HEK293 (cell line): ENCODE data around the gene DNMT3A.

Experiments used
- CTCF ChIA-PET: fragments of 350-600 bp; formaldehyde crosslinking; extraction: SDS; loops from one replicate; lab custom pipeline; 2021; ENCODE audit warnings: antibody characterized with exemption; lab: Yijun Ruan, JAX
- POLR2A ChIA-PET: fragments of 300-600 bp; formaldehyde crosslinking; extraction: SDS; loops from one replicate; lab custom pipeline; 2020; ENCODE audit warnings: antibody characterized with exemption, inconsistent platforms; lab: Yijun Ruan, JAX
- H3K27ac ChIP-seq: fragments of 200-500 bp; sonication (Bioruptor generic); 2 replicates; pipeline ENCODE4 v1.5.1; 2014; ENCODE audit warnings: low read depth, low read length, control low read depth, inconsistent platforms; ENCODE audit errors: extremely low read depth
- H3K36me3 ChIP-seq, 2 experiments: fragments of 200-500 bp in 1 of 2; sonication (Bioruptor generic) in 1 of 2; 1 replicate in 1 of 2; 2 replicates in 1 of 2; pipeline ENCODE4 v1.5.1; 2014 to 2017; ENCODE audit warnings: inconsistent platforms in 2 of 2, low read length in 2 of 2; ENCODE audit not compliant: control insufficient read depth in 2 of 2, insufficient read depth in 1 of 2
- H3K4me1 ChIP-seq: fragments of 200-500 bp; sonication (Bioruptor generic); 2 replicates; pipeline ENCODE4 v1.5.1; 2014; ENCODE audit warnings: mild to moderate bottlenecking, low read length, inconsistent platforms; ENCODE audit not compliant: control insufficient read depth, insufficient read depth
- H3K4me3 ChIP-seq: 2 replicates; pipeline ENCODE4 v1.5.1; 2011; ENCODE audit warnings: low read depth, mild to moderate bottlenecking, control low read depth, low read length, moderate library complexity
- H3K9me3 ChIP-seq: fragments of 200-500 bp; sonication (Bioruptor generic); 2 replicates; pipeline ENCODE4 v1.5.1; 2014; ENCODE audit warnings: low read depth, low read length, inconsistent platforms; ENCODE audit not compliant: control insufficient read depth, insufficient read depth
- FEZF1 ChIP-seq: fragments of 450-650 bp; formaldehyde crosslinking; IDR thresholded peaks from 2 replicates; pipeline ENCODE4 v1.5.1; 2016; ENCODE audit warnings: missing biosample characterization, missing genetic modification characterization
- WT1 ChIP-seq: fragments of 450-650 bp; formaldehyde crosslinking; IDR thresholded peaks from 2 replicates; pipeline ENCODE4 v1.5.1; 2016; ENCODE audit warnings: missing biosample characterization, missing genetic modification characterization
- ZBTB17 ChIP-seq: fragments of 450-650 bp; formaldehyde crosslinking; IDR thresholded peaks from 2 replicates; pipeline ENCODE4 v1.5.1; 2016; ENCODE audit warnings: missing biosample characterization, missing genetic modification characterization
- ZBTB21 ChIP-seq: fragments of 450-650 bp; formaldehyde crosslinking; IDR thresholded peaks from 2 replicates; pipeline ENCODE4 v1.5.1; 2017; ENCODE audit warnings: missing biosample characterization, missing genetic modification characterization
- ZEB2 ChIP-seq: fragments of 450-650 bp; formaldehyde crosslinking; IDR thresholded peaks from 2 replicates; pipeline ENCODE4 v1.5.1; 2016; ENCODE audit warnings: missing biosample characterization, missing genetic modification characterization
- ZFP3 ChIP-seq: fragments of 450-650 bp; formaldehyde crosslinking; IDR thresholded peaks from 2 replicates; pipeline ENCODE4 v1.5.1; 2016; ENCODE audit warnings: low read depth, missing biosample characterization, missing genetic modification characterization
- ZNF140 ChIP-seq: fragments of 450-650 bp; formaldehyde crosslinking; IDR thresholded peaks from 2 replicates; pipeline ENCODE4 v1.5.1; 2016; ENCODE audit warnings: missing biosample characterization, missing genetic modification characterization
- ZNF16 ChIP-seq: fragments of 450-650 bp; formaldehyde crosslinking; IDR thresholded peaks from 2 replicates; pipeline ENCODE4 v1.5.1; 2016; ENCODE audit warnings: low read depth, missing biosample characterization, missing genetic modification characterization
- ZNF292 ChIP-seq: fragments of 450-650 bp; formaldehyde crosslinking; IDR thresholded peaks from 2 replicates; pipeline ENCODE4 v1.5.1; 2016; ENCODE audit warnings: low read depth, missing biosample characterization, missing genetic modification characterization, borderline replicate concordance
- ZNF302 ChIP-seq: fragments of 450-650 bp; formaldehyde crosslinking; IDR thresholded peaks from 2 replicates; pipeline ENCODE4 v1.5.1; 2016; ENCODE audit warnings: missing biosample characterization, missing genetic modification characterization, low read depth
- ZNF311 ChIP-seq: fragments of 450-650 bp; formaldehyde crosslinking; IDR thresholded peaks from 2 replicates; pipeline ENCODE4 v1.5.1; 2017; ENCODE audit warnings: missing biosample characterization, missing genetic modification characterization, borderline replicate concordance
- ZNF335 ChIP-seq: fragments of 450-650 bp; formaldehyde crosslinking; conservative IDR thresholded peaks from 2 replicates; pipeline ENCODE4 v1.5.1; 2016; ENCODE audit warnings: missing biosample characterization, missing genetic modification characterization
- ZNF341 ChIP-seq: fragments of 450-650 bp; formaldehyde crosslinking; IDR thresholded peaks from 2 replicates; pipeline ENCODE4; 2016; ENCODE audit warnings: low read depth, missing biosample characterization, missing genetic modification characterization
- ZNF548 ChIP-seq: fragments of 450-650 bp; formaldehyde crosslinking; IDR thresholded peaks from 2 replicates; pipeline ENCODE4 v1.5.1; 2016; ENCODE audit warnings: missing biosample characterization, missing genetic modification characterization
- ZNF560 ChIP-seq: fragments of 450-650 bp; formaldehyde crosslinking; IDR thresholded peaks from 2 replicates; pipeline ENCODE4 v1.5.1; 2017; ENCODE audit warnings: missing biosample characterization, missing genetic modification characterization, borderline replicate concordance
- ZNF571 ChIP-seq: fragments of 450-650 bp; formaldehyde crosslinking; IDR thresholded peaks from 2 replicates; pipeline ENCODE4 v1.5.0; 2017; ENCODE audit warnings: missing biosample characterization, missing genetic modification characterization
- ZNF624 ChIP-seq: fragments of 450-650 bp; formaldehyde crosslinking; IDR thresholded peaks from 2 replicates; pipeline ENCODE4 v1.5.1; 2017; ENCODE audit warnings: missing biosample characterization, missing genetic modification characterization
- ZXDB ChIP-seq: fragments of 450-650 bp; formaldehyde crosslinking; IDR thresholded peaks from 2 replicates; pipeline ENCODE4 v1.5.1; 2016; ENCODE audit warnings: missing biosample characterization, missing genetic modification characterization
- TF ChIP-seq, protein P1 (sequence below): fragments of 450-650 bp; formaldehyde crosslinking; IDR thresholded peaks from 2 replicates; pipeline ENCODE4 v1.5.1; 2017; ENCODE audit warnings: missing biosample characterization, missing genetic modification characterization
- TF ChIP-seq, protein P2 (sequence below): fragments of 450-650 bp; formaldehyde crosslinking; IDR thresholded peaks from 2 replicates; pipeline ENCODE4 v1.5.1; 2016; ENCODE audit warnings: missing biosample characterization, missing genetic modification characterization, low read depth
- TF ChIP-seq, protein P3 (sequence below): fragments of 450-650 bp; formaldehyde crosslinking; IDR thresholded peaks from 2 replicates; pipeline ENCODE4 v1.5.1; 2016; ENCODE audit warnings: missing biosample characterization, missing genetic modification characterization

DNMT3A gene

DNA sequence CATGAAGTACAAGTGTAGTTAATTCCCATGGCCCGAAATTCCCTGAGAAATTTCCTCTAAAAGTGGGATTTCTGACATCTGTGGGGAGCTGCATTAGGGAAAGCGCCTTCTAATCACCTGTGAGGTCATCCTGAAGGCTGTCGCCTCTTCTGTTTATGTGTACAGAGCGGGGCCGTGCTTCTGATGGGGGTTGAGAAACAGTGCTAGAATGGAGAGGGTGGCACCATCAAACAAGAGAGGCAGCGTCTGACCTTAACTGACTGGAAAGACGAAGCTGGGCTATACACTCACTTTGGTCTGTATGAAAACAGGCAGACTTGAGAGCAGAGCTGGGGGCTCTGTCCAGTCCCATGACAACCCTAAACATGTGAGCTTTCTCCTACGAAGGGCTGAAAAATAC, 44.2 kb upstream of the DNMT3A start:
- ChIA-PET POLR2A (no interaction called here), CTCF (interaction anchor here (1.6 to 3.4 kb wide), 3 partner anchors 9 to 24 kb away, joined by 5 to 17 read pairs (median 14); no protein-coding TSS in a partner anchor)
- no peaks in the 10 kb centered on the region for H3K9me3 ChIP-seq
- no peak overlapping the region for H3K4me3 ChIP-seq
- peaks cover 0 to 4% of the 10 kb centered on the region in 2 experiments; a peak in 1 of 3 replicates for H3K36me3 ChIP-seq
- H3K27ac ChIP-seq: no peak overlapping the region
- no peak for TF ChIP-seq ZNF335 (tag by site-specific recombination)
- no peak for TF ChIP-seq ZNF302
- TF ChIP-seq, protein P1, sequence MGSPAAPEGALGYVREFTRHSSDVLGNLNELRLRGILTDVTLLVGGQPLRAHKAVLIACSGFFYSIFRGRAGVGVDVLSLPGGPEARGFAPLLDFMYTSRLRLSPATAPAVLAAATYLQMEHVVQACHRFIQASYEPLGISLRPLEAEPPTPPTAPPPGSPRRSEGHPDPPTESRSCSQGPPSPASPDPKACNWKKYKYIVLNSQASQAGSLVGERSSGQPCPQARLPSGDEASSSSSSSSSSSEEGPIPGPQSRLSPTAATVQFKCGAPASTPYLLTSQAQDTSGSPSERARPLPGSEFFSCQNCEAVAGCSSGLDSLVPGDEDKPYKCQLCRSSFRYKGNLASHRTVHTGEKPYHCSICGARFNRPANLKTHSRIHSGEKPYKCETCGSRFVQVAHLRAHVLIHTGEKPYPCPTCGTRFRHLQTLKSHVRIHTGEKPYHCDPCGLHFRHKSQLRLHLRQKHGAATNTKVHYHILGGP: no peak
- no peak for TF ChIP-seq ZFP3 (tag by site-specific recombination)
- no peak for TF ChIP-seq ZNF560
- TF ChIP-seq ZEB2: no peak
- TF ChIP-seq ZBTB21 (tag by site-specific recombination): no peak
- no peaks in the 10 kb centered on the region for H3K4me1 ChIP-seq

DNA sequence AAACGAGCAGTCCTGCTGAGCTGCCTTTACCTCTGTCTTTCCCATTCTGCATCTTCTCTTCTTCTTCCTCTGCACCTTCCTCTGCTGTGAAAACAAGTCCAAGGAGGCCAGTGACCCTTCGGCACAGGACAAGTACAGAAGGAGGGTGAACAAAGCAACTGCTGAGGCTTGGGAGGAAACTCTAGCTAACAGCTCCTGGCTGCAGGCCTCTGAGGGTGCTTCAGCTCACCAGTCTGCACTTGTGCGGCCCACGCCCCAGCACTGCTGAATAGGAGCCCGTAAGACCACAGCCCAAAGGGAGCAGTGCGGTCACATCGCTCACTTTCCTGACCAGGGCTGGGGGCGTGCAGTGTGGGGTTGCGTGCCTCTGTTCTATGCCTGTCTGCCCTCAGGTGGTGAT, 42.1 kb upstream of the DNMT3A start:
- H3K9me3 ChIP-seq: no peaks in the 10 kb centered on the region
- no peak overlapping the region for H3K4me3 ChIP-seq
- H3K27ac ChIP-seq: no peak overlapping the region
- no peaks in the 10 kb centered on the region for H3K4me1 ChIP-seq
- TF ChIP-seq, protein P2, sequence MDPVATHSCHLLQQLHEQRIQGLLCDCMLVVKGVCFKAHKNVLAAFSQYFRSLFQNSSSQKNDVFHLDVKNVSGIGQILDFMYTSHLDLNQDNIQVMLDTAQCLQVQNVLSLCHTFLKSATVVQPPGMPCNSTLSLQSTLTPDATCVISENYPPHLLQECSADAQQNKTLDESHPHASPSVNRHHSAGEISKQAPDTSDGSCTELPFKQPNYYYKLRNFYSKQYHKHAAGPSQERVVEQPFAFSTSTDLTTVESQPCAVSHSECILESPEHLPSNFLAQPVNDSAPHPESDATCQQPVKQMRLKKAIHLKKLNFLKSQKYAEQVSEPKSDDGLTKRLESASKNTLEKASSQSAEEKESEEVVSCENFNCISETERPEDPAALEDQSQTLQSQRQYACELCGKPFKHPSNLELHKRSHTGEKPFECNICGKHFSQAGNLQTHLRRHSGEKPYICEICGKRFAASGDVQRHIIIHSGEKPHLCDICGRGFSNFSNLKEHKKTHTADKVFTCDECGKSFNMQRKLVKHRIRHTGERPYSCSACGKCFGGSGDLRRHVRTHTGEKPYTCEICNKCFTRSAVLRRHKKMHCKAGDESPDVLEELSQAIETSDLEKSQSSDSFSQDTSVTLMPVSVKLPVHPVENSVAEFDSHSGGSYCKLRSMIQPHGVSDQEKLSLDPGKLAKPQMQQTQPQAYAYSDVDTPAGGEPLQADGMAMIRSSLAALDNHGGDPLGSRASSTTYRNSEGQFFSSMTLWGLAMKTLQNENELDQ: no peak
- TF ChIP-seq ZNF16 (tag by site-specific recombination) (no peak), ZXDB (tag by site-specific recombination) (no peak), ZNF292 (tag by site-specific recombination) (no peak), ZNF571 (tag by site-specific recombination) (no peak), WT1 (no peak), ZNF140 (tag by site-specific recombination) (no peak), ZNF624 (no peak), ZNF311 (tag by site-specific recombination) (no peak), FEZF1 (tag by site-specific recombination) (no peak), ZNF341 (tag by site-specific recombination) (no peak)
- TF ChIP-seq, protein P3, sequence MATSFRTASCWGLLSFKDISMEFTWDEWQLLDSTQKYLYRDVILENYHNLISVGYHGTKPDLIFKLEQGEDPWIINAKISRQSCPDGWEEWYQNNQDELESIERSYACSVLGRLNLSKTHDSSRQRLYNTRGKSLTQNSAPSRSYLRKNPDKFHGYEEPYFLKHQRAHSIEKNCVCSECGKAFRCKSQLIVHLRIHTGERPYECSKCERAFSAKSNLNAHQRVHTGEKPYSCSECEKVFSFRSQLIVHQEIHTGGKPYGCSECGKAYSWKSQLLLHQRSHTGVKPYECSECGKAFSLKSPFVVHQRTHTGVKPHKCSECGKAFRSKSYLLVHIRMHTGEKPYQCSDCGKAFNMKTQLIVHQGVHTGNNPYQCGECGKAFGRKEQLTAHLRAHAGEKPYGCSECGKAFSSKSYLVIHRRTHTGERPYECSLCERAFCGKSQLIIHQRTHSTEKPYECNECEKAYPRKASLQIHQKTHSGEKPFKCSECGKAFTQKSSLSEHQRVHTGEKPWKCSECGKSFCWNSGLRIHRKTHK (tag by site-specific recombination): no peak
- no peaks in the 10 kb centered on the region; a peak in 1 of 3 replicates for H3K36me3 ChIP-seq
- ChIA-PET POLR2A (no interaction called here), CTCF (interaction anchor here (0.6 to 3.4 kb wide), 2 partner anchors 8 to 180 kb away, joined by 3 to 14 read pairs; no protein-coding TSS in a partner anchor)

DNA sequence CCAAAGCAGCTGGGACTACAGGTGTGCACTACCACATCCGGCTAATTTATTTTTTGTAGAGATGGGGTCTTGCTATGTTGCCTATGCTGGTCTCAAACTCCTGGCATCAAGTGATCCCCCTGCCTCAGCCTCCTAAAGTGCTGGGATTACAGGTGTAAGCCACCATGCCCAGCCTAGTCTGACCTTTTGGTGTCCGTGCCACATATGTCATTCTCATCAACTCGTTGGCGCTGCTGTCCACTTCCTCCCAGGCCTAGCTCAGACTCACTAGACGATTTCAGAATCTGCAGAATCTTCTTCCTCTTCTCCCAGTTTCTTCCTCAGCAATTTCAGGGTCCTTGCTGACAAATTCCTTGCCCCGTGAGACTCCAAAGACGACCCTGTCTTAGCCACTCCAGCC, 39.8 kb upstream of the DNMT3A start:
- no peaks in the 10 kb centered on the region; a peak in 1 of 3 replicates for H3K36me3 ChIP-seq
- POLR2A ChIA-PET: no interaction called here
- H3K4me1 ChIP-seq: peaks cover 5% of the 10 kb centered on the region
- H3K4me3 ChIP-seq: no peak overlapping the region
- no peaks in the 10 kb centered on the region for H3K9me3 ChIP-seq
- TF ChIP-seq ZNF548 (tag by site-specific recombination): no peak
- peak; percentile 33; the same call in 1 of the 2 replicates for TF ChIP-seq ZBTB17 (tag by site-specific recombination)
- TF ChIP-seq, all 188 proteins: peak for 1
- H3K27ac ChIP-seq: no peak overlapping the region
- CTCF ChIA-PET: interaction anchor here (0.6 to 1.8 kb wide), 2 partner anchors 13 to 19 kb away, joined by 3 to 7 read pairs; no protein-coding TSS in a partner anchor
